ENCODE data around the gene PPIL1.

DNA sequence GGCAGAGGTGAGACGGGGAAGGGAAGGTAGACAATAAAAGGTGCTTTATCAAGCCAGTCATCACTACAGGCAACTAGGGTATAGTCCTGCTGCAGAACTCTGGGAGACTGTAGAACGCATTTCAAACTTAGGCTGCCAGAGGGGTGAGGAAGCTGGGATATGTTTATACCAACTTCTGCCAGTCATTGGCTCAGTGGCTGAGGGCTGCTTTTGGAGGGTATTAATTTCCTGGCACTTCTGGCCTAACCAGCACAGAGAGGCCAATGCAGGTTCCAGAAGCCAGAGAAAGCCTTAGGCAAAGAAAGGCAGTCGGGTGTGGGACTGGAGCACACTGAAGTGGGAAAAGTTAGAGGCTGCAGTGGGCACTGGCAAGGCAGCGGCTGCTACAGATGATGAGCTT, 31.4 kb downstream of the PPIL1 start:
- no peak for TF ChIP-seq POLR2A (IDR thresholded peaks at IDR 0.05)
- TF ChIP-seq, protein P1, sequence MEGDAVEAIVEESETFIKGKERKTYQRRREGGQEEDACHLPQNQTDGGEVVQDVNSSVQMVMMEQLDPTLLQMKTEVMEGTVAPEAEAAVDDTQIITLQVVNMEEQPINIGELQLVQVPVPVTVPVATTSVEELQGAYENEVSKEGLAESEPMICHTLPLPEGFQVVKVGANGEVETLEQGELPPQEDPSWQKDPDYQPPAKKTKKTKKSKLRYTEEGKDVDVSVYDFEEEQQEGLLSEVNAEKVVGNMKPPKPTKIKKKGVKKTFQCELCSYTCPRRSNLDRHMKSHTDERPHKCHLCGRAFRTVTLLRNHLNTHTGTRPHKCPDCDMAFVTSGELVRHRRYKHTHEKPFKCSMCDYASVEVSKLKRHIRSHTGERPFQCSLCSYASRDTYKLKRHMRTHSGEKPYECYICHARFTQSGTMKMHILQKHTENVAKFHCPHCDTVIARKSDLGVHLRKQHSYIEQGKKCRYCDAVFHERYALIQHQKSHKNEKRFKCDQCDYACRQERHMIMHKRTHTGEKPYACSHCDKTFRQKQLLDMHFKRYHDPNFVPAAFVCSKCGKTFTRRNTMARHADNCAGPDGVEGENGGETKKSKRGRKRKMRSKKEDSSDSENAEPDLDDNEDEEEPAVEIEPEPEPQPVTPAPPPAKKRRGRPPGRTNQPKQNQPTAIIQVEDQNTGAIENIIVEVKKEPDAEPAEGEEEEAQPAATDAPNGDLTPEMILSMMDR (IDR thresholded peaks at IDR 0.05), result no peak
- no peak for TF ChIP-seq EP300 (IDR thresholded peaks at IDR 0.05)
